H1 (cell line): ENCODE results near the gene NDUFA11.

ENCODE experiments used
- CREB1 ChIP-seq: IDR thresholded peaks from 2 replicates; pipeline ENCODE4 v1.6.1; 2012; ENCODE audit warnings: inconsistent platforms
- CTCF ChIP-seq, 3 experiments: IDR thresholded peaks; 1 replicate in 2 of 3; 2 replicates in 1 of 3; pipeline versions ENCODE4 v1.5.1 to v1.6.1; 2011; ENCODE audit warnings: low read length in 3 of 3, mild to moderate bottlenecking in 3 of 3, inconsistent platforms in 2 of 3, low read depth in 1 of 3, moderate library complexity in 1 of 3; ENCODE audit not compliant: insufficient read depth in 1 of 3; ENCODE audit errors: control extremely low read depth in 1 of 3
- EGR1 ChIP-seq: IDR thresholded peaks from 2 replicates; pipeline ENCODE4 v1.6.1; 2011; ENCODE audit warnings: low read depth, low read length, borderline replicate concordance
- MAX ChIP-seq: IDR thresholded peaks from 2 replicates; pipeline ENCODE4 v1.6.1; 2012; ENCODE audit warnings: inconsistent platforms
- POLR2AphosphoS5 ChIP-seq: IDR thresholded peaks from 2 replicates; pipeline ENCODE4 v1.6.1; 2011; ENCODE audit warnings: low read depth, low read length
- SP1 ChIP-seq: IDR thresholded peaks from 2 replicates; pipeline ENCODE4 v1.6.1; 2011; ENCODE audit warnings: low read depth, low read length
- TAF1 ChIP-seq: IDR thresholded peaks from 2 replicates; pipeline ENCODE4 v1.6.1; 2011; ENCODE audit warnings: mild to moderate bottlenecking, low read depth, low read length
- TBP ChIP-seq: IDR thresholded peaks from 2 replicates; pipeline ENCODE4 v1.6.1; 2011; ENCODE audit warnings: low read depth, low read length, improper control_type of control experiment
- TCF12 ChIP-seq: IDR thresholded peaks from 2 replicates; pipeline ENCODE4 v1.6.1; 2011; ENCODE audit warnings: low read depth, mild to moderate bottlenecking, low read length

GRCh38 chr19:5882421-5882968, 21.1 kb downstream of the NDUFA11 start:
- no peak for TF ChIP-seq CTCF (IDR thresholded peaks at IDR 0.05; ENCODE audit: control extremely low read depth in 1 of 3, insufficient read depth in 1 of 3, low read depth in 1 of 3, low read length in 3 of 3)
- no peak for TF ChIP-seq CREB1
- TF ChIP-seq MAX, result no peak
- no peak for TF ChIP-seq TCF12
- no peak for TF ChIP-seq TBP
- no peak for TF ChIP-seq TAF1
- no peak for TF ChIP-seq EGR1
- TF ChIP-seq POLR2AphosphoS5, result no peak
- TF ChIP-seq SP1, result no peak
